Activated gamma-delta T cell treated with Interleukin-2 at 50 U/mL for 16 hours (primary cell): Measurements from ENCODE around the gene MCMBP.
"Not testable (repeated sequence)": the region's sequence is repeated elsewhere in the genome, so short reads cannot be mapped to it uniquely, and the experiment has no call there.

Experiments
- DNase-seq: peaks from one replicate; pipeline ENCODE4 v3.0.0-alpha.2; 2020

The MCMBP gene

GRCh38 chr10:119827430-119827829 is 45.2 kb downstream of the MCMBP start:
- no peak for DNase-seq

GRCh38 chr10:119826771-119827170 is 45.9 kb downstream of the MCMBP start:
- no peak for DNase-seq

- DNase-seq, result no peak
These were observed 48.3 kb downstream of the MCMBP start for GRCh38 chr10:119824299-119824698.

- DNase-seq, result no peak
These were observed 51.5 kb downstream of the MCMBP start for GRCh38 chr10:119821182-119821581.

- no peak for DNase-seq
These were observed 53.8 kb downstream of the MCMBP start for GRCh38 chr10:119818889-119819270.

- DNase-seq, result peak; percentile 14
These were observed 54.4 kb downstream of the MCMBP start for GRCh38 chr10:119817991-119818888.

GRCh38 chr10:119815671-119816070 is 57.0 kb downstream of the MCMBP start:
- no peak for DNase-seq

- DNase-seq, result no peak
These were observed 60.0 kb downstream of the MCMBP start for GRCh38 chr10:119812684-119813083.

- no peak for DNase-seq
These were observed 61.5 kb downstream of the MCMBP start for GRCh38 chr10:119811122-119811521.

- no peak for DNase-seq
These were observed 64.5 kb downstream of the MCMBP start for GRCh38 chr10:119807960-119808697.

GRCh38 chr10:119806334-119807130 is 66.1 kb downstream of the MCMBP start:
- no peak for DNase-seq

GRCh38 chr10:119805702-119806230 is 66.9 kb downstream of the MCMBP start:
- DNase-seq, result no peak

- DNase-seq, result no peak
These were observed 69.4 kb downstream of the MCMBP start for GRCh38 chr10:119803264-119803663.

- no peak for DNase-seq
These were observed 70.6 kb downstream of the MCMBP start for GRCh38 chr10:119801998-119802538.

GRCh38 chr10:119801176-119801575 is 71.5 kb downstream of the MCMBP start:
- DNase-seq, result no peak

- no peak for DNase-seq
These were observed 76.6 kb downstream of the MCMBP start for GRCh38 chr10:119796039-119796438.

GRCh38 chr10:119795101-119795500 is 77.5 kb downstream of the MCMBP start:
- not testable (repeated sequence) for DNase-seq

- DNase-seq, result no peak
These were observed 86.4 kb downstream of the MCMBP start for GRCh38 chr10:119786117-119786769.

- no peak for DNase-seq
These were observed 88.1 kb downstream of the MCMBP start for GRCh38 chr10:119784340-119785067.

- DNase-seq, result no peak
These were observed 89.0 kb downstream of the MCMBP start for GRCh38 chr10:119783665-119784027.

- no peak for DNase-seq
These were observed 89.5 kb downstream of the MCMBP start for GRCh38 chr10:119782981-119783664.
